ENCODE measurements around the gene RNU6-1.

The RNU6-1 gene

GRCh38 chr15:67839929-67840748 is at the start of gene RNU6-1:
RNU6-1 (minus strand) TSS chr15:67840045.
- H3K4me3 ChIP-seq (ENCODE audit: low read depth in 1 of 5, low read length in 5 of 5), result peak within 1 kb of the TSS; percentile 88 to 95 (median 92)
- H3K9ac ChIP-seq (ENCODE audit: low read length in 5 of 5), result peak within 1 kb of the TSS; percentile 79 to 96 (median 91)

GRCh38 chr15:67887776-67888175 is 47.9 kb upstream of the RNU6-1 start:
- H3K4me3 ChIP-seq (ENCODE audit: low read depth in 1 of 5, low read length in 5 of 5), result no peak overlapping the region
- H3K27me3 ChIP-seq (ENCODE audit: control insufficient read depth in 5 of 5, insufficient read depth in 4 of 5, low read length in 5 of 5), result no peaks in the 10 kb centered on the region
- H3K9me3 ChIP-seq (ENCODE audit: control insufficient read depth in 5 of 5, low read length in 5 of 5), result peaks cover 0 to 6% (median 0%) of the 10 kb centered on the region in 5 donors
- peaks cover 4 to 18% (median 16%) of the 10 kb centered on the region in 5 donors for H3K4me1 ChIP-seq (ENCODE audit: control insufficient read depth in 5 of 5, insufficient read depth in 5 of 5, low read length in 5 of 5)
- no peaks in the 10 kb centered on the region for H3K36me3 ChIP-seq (ENCODE audit: control insufficient read depth in 5 of 5, insufficient read depth in 5 of 5, low read length in 5 of 5)
- H3K9ac ChIP-seq (ENCODE audit: low read length in 5 of 5), result no peak overlapping the region
- no peak overlapping the region for H3K27ac ChIP-seq (ENCODE audit: low read depth, low read length)

More at GRCh38 chr15:67839929-67840748, at the start of gene RNU6-1:
- no peaks in the 10 kb centered on the region for H3K9me3 ChIP-seq (ENCODE audit: control insufficient read depth in 5 of 5, low read length in 5 of 5)
- H3K27me3 ChIP-seq (ENCODE audit: control insufficient read depth in 5 of 5, insufficient read depth in 4 of 5, low read length in 5 of 5), result peaks cover 3 to 10% (median 7%) of the 10 kb centered on the region in 5 donors
- H3K4me1 ChIP-seq (ENCODE audit: control insufficient read depth in 5 of 5, insufficient read depth in 5 of 5, low read length in 5 of 5), result peaks cover 8 to 37% (median 36%) of the 10 kb centered on the region in 5 donors
- peak within 1 kb of the TSS; percentile 94 for H3K27ac ChIP-seq (ENCODE audit: low read depth, low read length)
- H3K36me3 ChIP-seq (ENCODE audit: control insufficient read depth in 5 of 5, insufficient read depth in 5 of 5, low read length in 5 of 5), result no peaks in the 10 kb centered on the region

GRCh38 chr15:67885861-67886260 is 46.0 kb upstream of the RNU6-1 start:
- no peaks in the 10 kb centered on the region for H3K27me3 ChIP-seq (ENCODE audit: control insufficient read depth in 5 of 5, insufficient read depth in 4 of 5, low read length in 5 of 5)
- no peak overlapping the region for H3K4me3 ChIP-seq (ENCODE audit: low read depth in 1 of 5, low read length in 5 of 5)
- H3K9me3 ChIP-seq (ENCODE audit: control insufficient read depth in 5 of 5, low read length in 5 of 5), result peaks cover 0 to 6% (median 0%) of the 10 kb centered on the region in 5 donors
- H3K4me1 ChIP-seq (ENCODE audit: control insufficient read depth in 5 of 5, insufficient read depth in 5 of 5, low read length in 5 of 5), result peaks cover 4 to 26% (median 20%) of the 10 kb centered on the region in 5 donors
- H3K36me3 ChIP-seq (ENCODE audit: control insufficient read depth in 5 of 5, insufficient read depth in 5 of 5, low read length in 5 of 5), result no peaks in the 10 kb centered on the region
- H3K27ac ChIP-seq (ENCODE audit: low read depth, low read length), result no peak overlapping the region
- no peak overlapping the region for H3K9ac ChIP-seq (ENCODE audit: low read length in 5 of 5)

GRCh38 chr15:67885175-67885523 is 45.3 kb upstream of the RNU6-1 start:
- peak overlapping the region in 4 of 5 donors; percentile 56 to 74 (median 72) for H3K4me3 ChIP-seq (ENCODE audit: low read depth in 1 of 5, low read length in 5 of 5)
- H3K9ac ChIP-seq (ENCODE audit: low read length in 5 of 5), result peak overlapping the region; percentile 34 to 68 (median 49)
- H3K27me3 ChIP-seq (ENCODE audit: control insufficient read depth in 5 of 5, insufficient read depth in 4 of 5, low read length in 5 of 5), result no peaks in the 10 kb centered on the region
- no peaks in the 10 kb centered on the region for H3K36me3 ChIP-seq (ENCODE audit: control insufficient read depth in 5 of 5, insufficient read depth in 5 of 5, low read length in 5 of 5)
- H3K4me1 ChIP-seq (ENCODE audit: control insufficient read depth in 5 of 5, insufficient read depth in 5 of 5, low read length in 5 of 5), result peaks cover 4 to 29% (median 20%) of the 10 kb centered on the region in 5 donors
- peak overlapping the region; percentile 72 for H3K27ac ChIP-seq (ENCODE audit: low read depth, low read length)
- peaks cover 0 to 1% (median 0%) of the 10 kb centered on the region in 5 donors for H3K9me3 ChIP-seq (ENCODE audit: control insufficient read depth in 5 of 5, low read length in 5 of 5)

- peak overlapping the region; percentile 72 for H3K27ac ChIP-seq (ENCODE audit: low read depth, low read length)
- no peaks in the 10 kb centered on the region for H3K9me3 ChIP-seq (ENCODE audit: control insufficient read depth in 5 of 5, low read length in 5 of 5)
- H3K4me1 ChIP-seq (ENCODE audit: control insufficient read depth in 5 of 5, insufficient read depth in 5 of 5, low read length in 5 of 5), result peaks cover 4 to 32% (median 20%) of the 10 kb centered on the region in 5 donors
- no peaks in the 10 kb centered on the region for H3K27me3 ChIP-seq (ENCODE audit: control insufficient read depth in 5 of 5, insufficient read depth in 4 of 5, low read length in 5 of 5)
- H3K36me3 ChIP-seq (ENCODE audit: control insufficient read depth in 5 of 5, insufficient read depth in 5 of 5, low read length in 5 of 5), result no peaks in the 10 kb centered on the region
- peak overlapping the region; percentile 34 to 68 (median 49) for H3K9ac ChIP-seq (ENCODE audit: low read length in 5 of 5)
- peak overlapping the region; percentile 42 to 74 (median 72) for H3K4me3 ChIP-seq (ENCODE audit: low read depth in 1 of 5, low read length in 5 of 5)
These were observed 44.8 kb upstream of the RNU6-1 start for GRCh38 chr15:67884514-67885174.

- Histone ChIP-seq H3K4me1 (ENCODE audit: control insufficient read depth in 5 of 5, insufficient read depth in 5 of 5, low read length in 5 of 5) (peaks cover 4 to 32% (median 20%) of the 10 kb centered on the region in 5 donors), H3K36me3 (ENCODE audit: control insufficient read depth in 5 of 5, insufficient read depth in 5 of 5, low read length in 5 of 5) (no peaks in the 10 kb centered on the region), H3K4me3 (ENCODE audit: low read depth in 1 of 5, low read length in 5 of 5) (peak overlapping the region; percentile 42 to 74 (median 72)), H3K9me3 (ENCODE audit: control insufficient read depth in 5 of 5, low read length in 5 of 5) (no peaks in the 10 kb centered on the region), H3K27me3 (ENCODE audit: control insufficient read depth in 5 of 5, insufficient read depth in 4 of 5, low read length in 5 of 5) (no peaks in the 10 kb centered on the region), H3K9ac (ENCODE audit: low read length in 5 of 5) (peak overlapping the region in 1 of 5 donors; percentile 37), H3K27ac (ENCODE audit: low read depth, low read length) (peak overlapping the region; percentile 46)
These were observed 44.2 kb upstream of the RNU6-1 start for GRCh38 chr15:67884009-67884408.

GRCh38 chr15:67883234-67883773 is 43.5 kb upstream of the RNU6-1 start:
- Histone ChIP-seq H3K27me3 (ENCODE audit: control insufficient read depth in 5 of 5, insufficient read depth in 4 of 5, low read length in 5 of 5) (no peaks in the 10 kb centered on the region), H3K9ac (ENCODE audit: low read length in 5 of 5) (no peak overlapping the region), H3K4me3 (ENCODE audit: low read depth in 1 of 5, low read length in 5 of 5) (no peak overlapping the region), H3K9me3 (ENCODE audit: control insufficient read depth in 5 of 5, low read length in 5 of 5) (no peaks in the 10 kb centered on the region), H3K4me1 (ENCODE audit: control insufficient read depth in 5 of 5, insufficient read depth in 5 of 5, low read length in 5 of 5) (peaks cover 4 to 32% (median 20%) of the 10 kb centered on the region in 5 donors), H3K27ac (ENCODE audit: low read depth, low read length) (no peak overlapping the region), H3K36me3 (ENCODE audit: control insufficient read depth in 5 of 5, insufficient read depth in 5 of 5, low read length in 5 of 5) (no peaks in the 10 kb centered on the region)

- no peak overlapping the region for H3K27ac ChIP-seq (ENCODE audit: low read depth, low read length)
These were observed 42.8 kb upstream of the RNU6-1 start for GRCh38 chr15:67882487-67883233.

GRCh38 chr15:67880651-67881182 is 40.9 kb upstream of the RNU6-1 start:
- Histone ChIP-seq H3K4me1 (ENCODE audit: control insufficient read depth in 5 of 5, insufficient read depth in 5 of 5, low read length in 5 of 5) (peaks cover 4 to 32% (median 20%) of the 10 kb centered on the region in 5 donors), H3K27me3 (ENCODE audit: control insufficient read depth in 5 of 5, insufficient read depth in 4 of 5, low read length in 5 of 5) (no peaks in the 10 kb centered on the region), H3K4me3 (ENCODE audit: low read depth in 1 of 5, low read length in 5 of 5) (no peak overlapping the region), H3K9me3 (ENCODE audit: control insufficient read depth in 5 of 5, low read length in 5 of 5) (no peaks in the 10 kb centered on the region), H3K36me3 (ENCODE audit: control insufficient read depth in 5 of 5, insufficient read depth in 5 of 5, low read length in 5 of 5) (no peaks in the 10 kb centered on the region), H3K9ac (ENCODE audit: low read length in 5 of 5) (no peak overlapping the region), H3K27ac (ENCODE audit: low read depth, low read length) (no peak overlapping the region)

More at GRCh38 chr15:67882487-67883233, 42.8 kb upstream of the RNU6-1 start:
- Histone ChIP-seq H3K9ac (ENCODE audit: low read length in 5 of 5) (no peak overlapping the region), H3K9me3 (ENCODE audit: control insufficient read depth in 5 of 5, low read length in 5 of 5) (no peaks in the 10 kb centered on the region), H3K27me3 (ENCODE audit: control insufficient read depth in 5 of 5, insufficient read depth in 4 of 5, low read length in 5 of 5) (no peaks in the 10 kb centered on the region), H3K4me1 (ENCODE audit: control insufficient read depth in 5 of 5, insufficient read depth in 5 of 5, low read length in 5 of 5) (peaks cover 4 to 32% (median 20%) of the 10 kb centered on the region in 5 donors), H3K4me3 (ENCODE audit: low read depth in 1 of 5, low read length in 5 of 5) (no peak overlapping the region), H3K36me3 (ENCODE audit: control insufficient read depth in 5 of 5, insufficient read depth in 5 of 5, low read length in 5 of 5) (no peaks in the 10 kb centered on the region)
